ENCODE results near the gene NPEPL1.
"Not testable (repeated sequence)": the region's sequence is repeated elsewhere in the genome, so short reads cannot be mapped to it uniquely, and the experiment has no call there.

Gene NPEPL1

GRCh38 chr20:58715391-58715800 is 22.8 kb downstream of the NPEPL1 start:
- DNase-seq: no peak

GRCh38 chr20:58715801-58716475 is 23.3 kb downstream of the NPEPL1 start:
- DNase-seq: no peak

- no peak for DNase-seq
Measured at GRCh38 chr20:58716476-58717277, 24.1 kb downstream of the NPEPL1 start.

- no peak for DNase-seq
Measured at GRCh38 chr20:58717278-58718091, 24.9 kb downstream of the NPEPL1 start.

GRCh38 chr20:58718121-58718563 is 25.5 kb downstream of the NPEPL1 start:
- DNase-seq: no peak

- no peak for DNase-seq
Measured at GRCh38 chr20:58718729-58719128, 26.1 kb downstream of the NPEPL1 start.

GRCh38 chr20:58719258-58719657 is 26.7 kb downstream of the NPEPL1 start:
- DNase-seq: no peak

- no peak for DNase-seq
Measured at GRCh38 chr20:58719971-58720371, 27.4 kb downstream of the NPEPL1 start.

- DNase-seq: no peak
Measured at GRCh38 chr20:58720890-58721289, 28.3 kb downstream of the NPEPL1 start.

GRCh38 chr20:58721951-58722778 is 29.6 kb downstream of the NPEPL1 start:
- no peak for DNase-seq

GRCh38 chr20:58722877-58723627 is 30.5 kb downstream of the NPEPL1 start:
- DNase-seq: no peak

GRCh38 chr20:58723628-58723984 is 31.0 kb downstream of the NPEPL1 start:
- no peak for DNase-seq

- not testable (repeated sequence) for DNase-seq
Measured at GRCh38 chr20:58726156-58726555, 33.6 kb downstream of the NPEPL1 start.

GRCh38 chr20:58731192-58731591 is 38.6 kb downstream of the NPEPL1 start:
- no peak for DNase-seq

- DNase-seq: no peak
Measured at GRCh38 chr20:58737198-58737597, 44.6 kb downstream of the NPEPL1 start.

GRCh38 chr20:58740356-58741308 is 48.0 kb downstream of the NPEPL1 start:
- DNase-seq: no peak

- DNase-seq: no peak
Measured at GRCh38 chr20:58741384-58741783, 48.8 kb downstream of the NPEPL1 start.

GRCh38 chr20:58742668-58743566 is 50.3 kb downstream of the NPEPL1 start:
- no peak for DNase-seq

- no peak for DNase-seq
Measured at GRCh38 chr20:58743929-58744534, 51.4 kb downstream of the NPEPL1 start.

Data from Kasumi-1 (cell line).